ENCODE data around the gene EIF4H.

- TF ChIP-seq, protein P1, sequence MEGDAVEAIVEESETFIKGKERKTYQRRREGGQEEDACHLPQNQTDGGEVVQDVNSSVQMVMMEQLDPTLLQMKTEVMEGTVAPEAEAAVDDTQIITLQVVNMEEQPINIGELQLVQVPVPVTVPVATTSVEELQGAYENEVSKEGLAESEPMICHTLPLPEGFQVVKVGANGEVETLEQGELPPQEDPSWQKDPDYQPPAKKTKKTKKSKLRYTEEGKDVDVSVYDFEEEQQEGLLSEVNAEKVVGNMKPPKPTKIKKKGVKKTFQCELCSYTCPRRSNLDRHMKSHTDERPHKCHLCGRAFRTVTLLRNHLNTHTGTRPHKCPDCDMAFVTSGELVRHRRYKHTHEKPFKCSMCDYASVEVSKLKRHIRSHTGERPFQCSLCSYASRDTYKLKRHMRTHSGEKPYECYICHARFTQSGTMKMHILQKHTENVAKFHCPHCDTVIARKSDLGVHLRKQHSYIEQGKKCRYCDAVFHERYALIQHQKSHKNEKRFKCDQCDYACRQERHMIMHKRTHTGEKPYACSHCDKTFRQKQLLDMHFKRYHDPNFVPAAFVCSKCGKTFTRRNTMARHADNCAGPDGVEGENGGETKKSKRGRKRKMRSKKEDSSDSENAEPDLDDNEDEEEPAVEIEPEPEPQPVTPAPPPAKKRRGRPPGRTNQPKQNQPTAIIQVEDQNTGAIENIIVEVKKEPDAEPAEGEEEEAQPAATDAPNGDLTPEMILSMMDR (IDR thresholded peaks at IDR 0.05), result no peak
- TF ChIP-seq ZFX (IDR thresholded peaks at IDR 0.05; ENCODE audit: borderline replicate concordance), result no peak
Observed at GRCh38 chr7:74165867-74166593, 8.1 kb upstream of the EIF4H start.
